ENCODE results near the gene ANGPTL8. TPM values are rescaled to one million over a fixed set of nuclear protein-coding genes. Genes with fewer than 3 reads are reported as not detected.

Gene ANGPTL8
- total and polyA plus RNA-seq, 2 of the 4 experiments (the other 2 are of a cell fraction), result not detected

DNA sequence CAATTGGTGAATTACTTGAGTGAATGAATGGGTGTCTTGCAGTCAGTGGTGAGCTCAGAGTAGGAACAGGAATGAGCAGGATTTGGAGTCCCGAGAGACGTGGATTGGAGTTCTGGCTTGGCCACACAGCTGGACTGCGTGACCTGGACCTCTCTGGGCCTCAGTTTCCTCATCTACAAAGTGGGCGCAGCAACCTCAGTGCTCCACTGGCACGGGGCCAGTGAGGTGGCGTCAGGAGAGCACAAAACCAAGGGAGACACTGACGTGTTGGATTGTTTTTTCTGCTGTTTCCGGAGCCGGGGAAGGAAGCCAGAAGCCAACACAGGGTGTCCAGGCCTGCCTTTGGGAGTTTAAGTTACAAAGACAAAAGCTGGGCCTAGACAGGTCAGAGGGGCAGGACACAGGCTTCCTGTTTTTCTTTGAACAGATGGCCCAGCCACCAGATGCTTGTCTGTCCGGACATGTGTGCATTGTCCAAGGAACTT, 29.4 kb downstream of the ANGPTL8 start:
- ATAC-seq (ENCODE audit: low read depth) (peak; percentile 70), DNase-seq (peak; percentile 84)
- H3K4ac ChIP-seq (ENCODE audit: low read depth, low read length), result peak overlapping the region; percentile 66
- H4K91ac ChIP-seq (ENCODE audit: insufficient read depth, low read depth, low read length), result peak overlapping the region; percentile 38; the same call in 1 of the 2 replicates
- ChIA-PET CTCF (no interaction called here), POLR2A (ENCODE audit: unreplicated experiment) (no interaction called here)
- H3K9me1 ChIP-seq (ENCODE audit: insufficient read depth, low read length), result peaks cover 8% of the 10 kb centered on the region
- WGBS, 2 experiments (ENCODE audit: extremely low coverage in 2 of 2, insufficient read length in 1 of 2), result 41% methylated on average over 8 of the region's 10 CpGs; no CpG with 5 or more reads in 1 of the 2 experiments
- H3K56ac ChIP-seq (ENCODE audit: extremely low read depth, insufficient read depth, low read length), result peak overlapping the region; percentile 13; the same call in 1 of the 2 replicates
- no peaks in the 10 kb centered on the region; the same call in 1 of the 2 replicates for H3K27me3 ChIP-seq (ENCODE audit: control insufficient read depth, insufficient read depth, low read length)
- no peak overlapping the region for H4K5ac ChIP-seq (ENCODE audit: low read depth, low read length)
- H3K14ac ChIP-seq (replicated peaks; ENCODE audit: low read depth, low read length), result peak overlapping the region; percentile 77
- H2BK120ac ChIP-seq (ENCODE audit: low read depth, low read length), result peak overlapping the region; percentile 62; the same call in 1 of the 2 replicates
- no peaks in the 10 kb centered on the region for H3K79me1 ChIP-seq (ENCODE audit: low read depth in 1 of 2, low read length in 2 of 2)
- intact Hi-C loops (cut with micrococcal nuclease), result no loop called here
- in situ Hi-C loops (cut with MboI; ENCODE audit: low sequenced_read_pairs), result no loop called here
- no TSS peak for BruUV-seq (replicated peaks)
- peak overlapping the region; percentile 25 for H2BK5ac ChIP-seq (ENCODE audit: low read depth, low read length, poor library complexity, severe bottlenecking)
- H2BK20ac ChIP-seq (ENCODE audit: low read depth, low read length), result 0 out of 2 replicates have a peak overlapping the region, but pooled peaks have one; percentile 17
- no peaks in the 10 kb centered on the region for H4K20me1 ChIP-seq (ENCODE audit: insufficient read depth, low read length)
- H3K4me3 ChIP-seq (ENCODE audit: insufficient read depth, low read depth, low read length), result no peak overlapping the region
- peak overlapping the region; percentile 85 for H2AK5ac ChIP-seq (ENCODE audit: low read depth, low read length)
- H3K23ac ChIP-seq (ENCODE audit: low read depth, low read length), result peak overlapping the region; percentile 43; the same call in 1 of the 2 replicates
- H4K8ac ChIP-seq (ENCODE audit: low read depth in 2 of 2, low read length in 2 of 2), result peak overlapping the region; percentile 12 to 65; a peak in 2 of 4 replicates
- no peaks in the 10 kb centered on the region for H3K36me3 ChIP-seq (ENCODE audit: control insufficient read depth, insufficient read depth, low read length)
- H3K9ac ChIP-seq (ENCODE audit: low read depth, low read length), result no peak overlapping the region
- peak overlapping the region; percentile 67 for H2AFZ ChIP-seq (replicated peaks; ENCODE audit: low read length, poor library complexity)
- H3K4me1 ChIP-seq (ENCODE audit: control insufficient read depth, insufficient read depth, low read length), result peaks cover 11% of the 10 kb centered on the region
- H2AK9ac ChIP-seq (replicated peaks; ENCODE audit: low read depth, low read length, poor library complexity), result no peak overlapping the region
- no peaks in the 10 kb centered on the region for H3K9me3 ChIP-seq (ENCODE audit: control insufficient read depth, insufficient read depth, low read length)
- dilution Hi-C loops (cut with HindIII; ENCODE audit: low sequenced_read_pairs, unreplicated experiment), result no loop called here
- 0 out of 3 replicates have a peak overlapping the region, but pooled peaks have one; percentile 17 for H2BK15ac ChIP-seq (ENCODE audit: low read depth, low read length)
- peak overlapping the region; percentile 37 for H3K18ac ChIP-seq (ENCODE audit: low read depth, low read length)
- no peak overlapping the region for H3K4me2 ChIP-seq (ENCODE audit: low read depth, low read length)
- TF ChIP-seq, protein P1, sequence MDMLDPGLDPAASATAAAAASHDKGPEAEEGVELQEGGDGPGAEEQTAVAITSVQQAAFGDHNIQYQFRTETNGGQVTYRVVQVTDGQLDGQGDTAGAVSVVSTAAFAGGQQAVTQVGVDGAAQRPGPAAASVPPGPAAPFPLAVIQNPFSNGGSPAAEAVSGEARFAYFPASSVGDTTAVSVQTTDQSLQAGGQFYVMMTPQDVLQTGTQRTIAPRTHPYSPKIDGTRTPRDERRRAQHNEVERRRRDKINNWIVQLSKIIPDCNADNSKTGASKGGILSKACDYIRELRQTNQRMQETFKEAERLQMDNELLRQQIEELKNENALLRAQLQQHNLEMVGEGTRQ (IDR thresholded peaks at IDR 0.05; ENCODE audit: low read depth, low read length), result no peak
- no peak for TF ChIP-seq RFX5 (IDR thresholded peaks at IDR 0.05; ENCODE audit: low read depth, low read length)
- TF ChIP-seq, protein P2, sequence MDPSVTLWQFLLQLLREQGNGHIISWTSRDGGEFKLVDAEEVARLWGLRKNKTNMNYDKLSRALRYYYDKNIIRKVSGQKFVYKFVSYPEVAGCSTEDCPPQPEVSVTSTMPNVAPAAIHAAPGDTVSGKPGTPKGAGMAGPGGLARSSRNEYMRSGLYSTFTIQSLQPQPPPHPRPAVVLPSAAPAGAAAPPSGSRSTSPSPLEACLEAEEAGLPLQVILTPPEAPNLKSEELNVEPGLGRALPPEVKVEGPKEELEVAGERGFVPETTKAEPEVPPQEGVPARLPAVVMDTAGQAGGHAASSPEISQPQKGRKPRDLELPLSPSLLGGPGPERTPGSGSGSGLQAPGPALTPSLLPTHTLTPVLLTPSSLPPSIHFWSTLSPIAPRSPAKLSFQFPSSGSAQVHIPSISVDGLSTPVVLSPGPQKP (IDR thresholded peaks at IDR 0.05; ENCODE audit: borderline replicate concordance, low read depth, low read length), result no peak
- TF ChIP-seq CEBPB (IDR thresholded peaks at IDR 0.05; ENCODE audit: low read depth, low read length), result no peak
- TF ChIP-seq RCOR1 (IDR thresholded peaks at IDR 0.05; ENCODE audit: insufficient replicate concordance, low read length), result peak; percentile 73
- TF ChIP-seq POLR2A (IDR thresholded peaks at IDR 0.05; ENCODE audit: low read depth, low read length), result no peak
- TF ChIP-seq CHD1 (IDR thresholded peaks at IDR 0.05; ENCODE audit: low read depth, low read length), result no peak
- no peak overlapping the region for H3K27ac ChIP-seq (ENCODE audit: insufficient read depth, low read length)

All from IMR-90 (cell line).